IPS-15b (cell line): ENCODE results near the gene RBM6.
A peak's percentile ranks its signal among the peaks of the same experiment; 100 is the strongest.
"Not testable (repeated sequence)": the region's sequence is repeated elsewhere in the genome, so short reads cannot be mapped to it uniquely, and the experiment has no call there.

Experiments used
- H3K27me3 ChIP-seq: one replicate; pipeline ENCODE4 v1.6.1; 2013; ENCODE audit warnings: low read length; ENCODE audit not compliant: control insufficient read depth, insufficient read depth
- H3K36me3 ChIP-seq: one replicate; pipeline ENCODE4 v1.6.1; 2013; ENCODE audit warnings: low read length; ENCODE audit not compliant: control insufficient read depth, insufficient read depth
- H3K4me1 ChIP-seq: one replicate; pipeline ENCODE4 v1.6.1; 2013; ENCODE audit warnings: mild to moderate bottlenecking, low read length; ENCODE audit not compliant: control insufficient read depth, insufficient read depth
- H3K4me3 ChIP-seq: one replicate; pipeline ENCODE4 v1.5.1; 2013; ENCODE audit warnings: low read depth, low read length
- H3K9ac ChIP-seq: one replicate; pipeline ENCODE4 v1.6.1; 2013; ENCODE audit warnings: low read depth, mild to moderate bottlenecking, low read length
- H3K9me3 ChIP-seq: one replicate; pipeline ENCODE4 v1.6.1; 2013; ENCODE audit warnings: mild to moderate bottlenecking, low read length; ENCODE audit not compliant: control insufficient read depth, insufficient read depth

Gene RBM6

DNA sequence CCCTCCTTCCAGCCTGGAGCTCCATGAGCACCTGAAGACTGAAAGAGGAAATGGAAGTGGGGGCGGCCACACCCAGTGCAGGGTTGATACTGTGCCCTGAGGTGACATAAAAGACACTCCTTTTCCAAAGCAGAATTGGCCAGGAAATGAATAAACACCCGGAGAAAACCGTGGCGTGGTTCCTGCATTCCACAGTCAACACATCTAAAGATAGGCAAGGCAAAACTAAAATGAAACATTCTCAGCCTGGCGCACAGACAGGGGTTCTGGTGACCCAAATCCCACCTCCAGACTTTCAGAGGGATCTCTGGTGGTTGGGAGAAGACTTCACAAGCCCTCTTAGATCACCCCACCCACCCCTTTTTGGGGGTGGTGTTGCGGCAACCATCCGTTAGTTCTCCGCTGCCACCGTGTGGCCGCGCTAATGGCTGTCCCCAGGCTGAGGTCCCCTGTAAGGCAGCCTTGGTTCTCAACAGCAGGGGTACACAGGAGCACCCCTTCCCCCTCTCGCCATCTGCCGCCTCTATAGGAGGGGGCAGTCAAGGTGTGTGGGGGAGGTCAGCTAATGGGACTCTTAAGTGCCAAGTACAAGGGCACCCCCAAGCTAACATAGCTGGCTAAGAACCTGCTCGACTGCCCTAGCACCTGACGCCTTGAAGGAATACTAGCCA, 33.7 kb upstream of the RBM6 start:
- peak overlapping the region; percentile 9 for H3K4me3 ChIP-seq
- H3K9me3 ChIP-seq, result no peaks in the 10 kb centered on the region
- peak overlapping the region; percentile 9 for H3K9ac ChIP-seq
- peaks cover 13% of the 10 kb centered on the region for H3K27me3 ChIP-seq
- peaks cover 16% of the 10 kb centered on the region for H3K4me1 ChIP-seq
- H3K36me3 ChIP-seq, result no peaks in the 10 kb centered on the region

DNA sequence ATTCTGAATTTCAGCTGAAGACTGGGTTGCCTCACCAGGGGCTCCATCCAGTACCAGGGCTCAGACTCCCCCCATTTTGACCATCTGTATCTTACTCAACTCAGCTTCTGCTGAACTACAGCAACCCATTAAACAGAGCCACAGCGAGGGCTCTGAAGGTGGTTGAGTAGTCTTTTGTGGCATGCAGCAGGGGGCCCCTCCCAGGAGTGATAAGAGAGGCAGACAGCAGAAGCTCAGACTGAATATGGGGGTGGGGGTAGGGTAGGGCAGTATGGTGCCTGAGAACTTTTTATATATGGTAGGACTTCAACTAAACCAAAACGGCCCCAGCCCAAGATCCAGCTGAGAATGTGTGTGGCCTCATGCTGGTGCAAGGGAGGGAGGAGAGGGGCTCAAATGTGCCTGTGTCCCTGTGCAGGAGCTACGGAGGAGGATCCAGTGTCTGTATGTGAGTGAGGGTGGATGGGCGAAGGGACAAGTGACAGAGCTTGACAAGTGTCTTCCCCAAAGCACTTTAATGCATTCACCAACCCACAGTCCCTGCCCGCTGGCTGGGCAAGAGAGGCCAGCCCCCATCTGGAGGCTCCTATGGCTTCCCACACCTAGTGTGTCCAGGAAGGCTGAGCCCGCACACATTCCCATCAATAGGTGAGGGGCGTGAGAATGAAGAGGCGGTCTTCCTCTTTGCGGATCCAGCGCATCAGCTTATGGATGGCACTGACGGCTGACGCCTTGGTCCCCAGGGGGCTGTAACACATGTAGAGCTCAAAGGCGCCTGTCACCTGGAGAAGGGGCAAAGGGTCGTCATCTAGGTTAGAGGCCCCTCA, 31.4 kb upstream of the RBM6 start:
- Histone ChIP-seq H3K4me1 (peaks cover 17% of the 10 kb centered on the region), H3K9ac (no peak overlapping the region), H3K36me3 (no peaks in the 10 kb centered on the region), H3K27me3 (peaks cover 13% of the 10 kb centered on the region), H3K4me3 (no peak overlapping the region), H3K9me3 (no peaks in the 10 kb centered on the region)

DNA sequence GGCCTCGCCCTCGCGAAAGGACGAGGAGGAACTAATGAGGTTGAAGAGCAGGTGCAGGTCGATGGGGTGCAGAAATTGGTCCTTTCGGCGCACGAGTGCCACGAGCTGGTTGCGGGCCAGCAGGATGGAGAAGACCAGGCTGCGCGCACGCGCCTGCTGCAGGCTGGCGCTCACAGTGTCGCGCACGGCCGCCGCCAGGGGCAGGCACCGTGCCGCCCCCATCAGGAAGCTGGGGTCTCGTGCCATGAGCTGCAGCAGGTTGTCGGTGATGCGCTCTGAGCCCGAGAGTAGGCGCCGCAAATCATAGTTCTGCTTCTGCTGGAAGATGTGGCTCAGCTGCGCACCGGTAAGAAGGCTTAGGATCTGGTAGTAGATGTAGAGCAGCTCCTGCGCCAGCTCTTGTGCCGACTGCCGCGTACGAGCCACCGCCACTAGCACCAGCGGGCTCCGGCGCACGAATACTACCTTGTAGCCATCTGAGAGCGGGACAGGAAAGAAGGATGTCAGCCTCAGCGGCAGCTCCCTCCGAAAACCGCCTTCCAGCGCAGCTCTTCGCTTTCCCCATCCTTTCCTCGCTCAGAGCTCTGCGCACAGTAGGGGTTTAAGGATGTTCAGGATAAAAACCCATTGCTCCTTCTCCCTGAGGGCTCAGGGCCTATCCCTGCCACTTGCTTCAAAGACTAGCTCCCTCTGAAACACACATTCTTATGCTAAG, 29.4 kb upstream of the RBM6 start:
- Histone ChIP-seq H3K9me3 (no peaks in the 10 kb centered on the region), H3K4me3 (peak overlapping the region; percentile 52), H3K4me1 (peaks cover 16% of the 10 kb centered on the region), H3K27me3 (peaks cover 13% of the 10 kb centered on the region), H3K9ac (peak overlapping the region; percentile 54), H3K36me3 (no peaks in the 10 kb centered on the region)

DNA sequence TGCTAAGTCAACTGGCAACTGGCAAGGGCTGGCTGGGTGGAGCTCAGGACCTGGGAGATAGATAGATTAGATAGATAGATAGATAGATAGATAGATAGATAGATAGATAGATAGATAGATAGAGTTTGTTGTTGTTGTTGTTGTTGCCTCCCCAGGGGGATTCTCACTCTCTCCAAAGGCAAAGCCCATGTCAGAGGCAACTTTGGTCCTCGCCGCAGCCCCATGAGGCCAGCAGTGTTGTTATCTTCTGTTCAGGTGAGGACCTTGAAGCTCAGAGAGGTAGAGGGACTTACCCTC, 28.9 kb upstream of the RBM6 start:
- peak overlapping the region; percentile 52 for H3K4me3 ChIP-seq
- no peak overlapping the region for H3K9ac ChIP-seq
- H3K36me3 ChIP-seq, result no peaks in the 10 kb centered on the region

DNA sequence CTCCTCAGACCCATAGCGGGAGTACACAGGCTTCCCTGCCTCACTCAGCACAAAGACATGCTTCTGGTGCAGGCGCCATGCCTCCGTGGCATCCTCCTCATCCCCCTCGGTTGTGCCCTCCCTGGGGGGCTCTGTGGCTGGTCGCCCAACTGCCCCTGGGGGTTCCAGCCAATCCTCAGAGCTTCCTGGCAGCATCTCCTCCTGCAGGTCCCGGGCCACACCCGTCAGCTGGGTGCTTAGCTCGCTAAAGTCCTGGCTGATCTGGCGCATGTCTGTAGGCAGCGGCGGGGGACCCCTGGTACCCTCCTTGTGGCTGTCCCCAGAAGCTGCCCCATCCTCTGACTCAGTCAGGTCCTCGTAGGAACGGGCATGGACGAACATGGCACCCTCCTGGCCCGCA, 28.3 kb upstream of the RBM6 start:
- H3K4me1 ChIP-seq, result peaks cover 12% of the 10 kb centered on the region
- H3K36me3 ChIP-seq, result no peaks in the 10 kb centered on the region
- no peaks in the 10 kb centered on the region for H3K9me3 ChIP-seq
- H3K27me3 ChIP-seq, result peaks cover 13% of the 10 kb centered on the region
- H3K4me3 ChIP-seq, result no peak overlapping the region
- no peak overlapping the region for H3K9ac ChIP-seq

More for the DNA sequence above, 28.9 kb upstream of the RBM6 start:
- H3K4me1 ChIP-seq, result peaks cover 13% of the 10 kb centered on the region
- peaks cover 13% of the 10 kb centered on the region for H3K27me3 ChIP-seq
- H3K9me3 ChIP-seq, result no peaks in the 10 kb centered on the region

DNA sequence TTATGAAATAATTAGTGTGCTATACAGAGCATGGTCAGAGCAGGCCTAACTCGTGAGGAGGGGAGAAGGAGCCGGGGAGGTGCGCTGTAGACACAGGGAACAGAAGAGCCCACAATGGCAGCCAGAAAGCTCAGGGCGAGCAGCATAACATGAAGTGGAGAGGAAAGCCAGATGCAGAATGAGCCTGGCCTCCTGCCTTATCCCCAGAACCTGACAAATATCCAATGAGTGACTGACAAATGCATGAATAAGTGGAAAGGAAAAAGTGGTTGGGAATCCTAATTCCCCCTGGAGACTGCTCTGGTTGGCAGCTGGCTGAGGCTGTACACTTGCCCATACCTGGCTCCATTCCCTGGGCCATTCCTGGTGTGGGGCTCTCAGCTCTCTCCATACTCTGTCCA, 27.1 kb upstream of the RBM6 start:
- no peak overlapping the region for H3K4me3 ChIP-seq
- peaks cover 8% of the 10 kb centered on the region for H3K4me1 ChIP-seq
- H3K27me3 ChIP-seq, result peaks cover 13% of the 10 kb centered on the region
- no peak overlapping the region for H3K9ac ChIP-seq
- no peaks in the 10 kb centered on the region for H3K9me3 ChIP-seq
- H3K36me3 ChIP-seq, result no peaks in the 10 kb centered on the region

DNA sequence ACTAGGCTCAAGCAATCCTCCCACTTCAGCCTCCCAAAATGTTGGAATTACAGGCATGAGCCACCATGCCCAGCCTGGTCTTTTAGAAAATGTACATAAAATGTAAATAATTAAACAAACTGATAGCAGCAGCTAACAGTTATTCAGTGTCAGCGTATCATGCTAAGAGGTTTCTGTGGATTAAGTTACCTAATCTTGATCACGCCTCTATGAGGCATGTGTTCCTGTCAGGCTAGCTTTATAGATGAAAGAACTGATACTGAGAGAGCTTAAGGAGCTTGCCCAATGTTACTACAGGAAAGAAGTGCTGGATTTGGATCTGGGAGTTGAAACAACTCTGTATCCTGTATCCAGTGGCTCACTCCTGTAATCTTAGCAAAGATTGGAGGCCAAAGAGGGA, 25.0 kb upstream of the RBM6 start:
- Histone ChIP-seq H3K9ac (no peak overlapping the region), H3K27me3 (peaks cover 5% of the 10 kb centered on the region), H3K4me1 (peaks cover 6% of the 10 kb centered on the region), H3K9me3 (no peaks in the 10 kb centered on the region), H3K4me3 (no peak overlapping the region), H3K36me3 (no peaks in the 10 kb centered on the region)

DNA sequence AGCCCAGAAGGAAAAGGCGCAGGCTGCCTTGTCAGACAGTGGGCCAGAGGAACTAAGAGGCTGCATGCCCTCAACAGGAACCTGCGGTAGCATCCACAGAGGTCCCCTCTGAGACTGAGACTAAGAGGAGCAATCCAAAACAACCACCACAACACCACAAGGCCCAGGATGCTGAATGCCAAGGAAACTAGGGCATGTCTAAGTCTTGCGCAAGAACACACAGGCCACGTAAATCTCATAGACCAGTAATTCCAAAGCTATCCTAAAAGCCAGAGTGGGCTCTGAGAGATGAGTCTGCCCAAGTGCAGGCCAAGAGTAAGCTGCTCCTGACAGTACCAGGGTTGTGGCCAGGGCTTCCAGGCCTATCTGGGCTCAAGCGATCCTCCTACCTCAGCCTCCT, 23.3 kb upstream of the RBM6 start:
- Histone ChIP-seq H3K4me1 (no peaks in the 10 kb centered on the region), H3K36me3 (no peaks in the 10 kb centered on the region), H3K4me3 (no peak overlapping the region), H3K9me3 (no peaks in the 10 kb centered on the region), H3K9ac (no peak overlapping the region), H3K27me3 (no peaks in the 10 kb centered on the region)

DNA sequence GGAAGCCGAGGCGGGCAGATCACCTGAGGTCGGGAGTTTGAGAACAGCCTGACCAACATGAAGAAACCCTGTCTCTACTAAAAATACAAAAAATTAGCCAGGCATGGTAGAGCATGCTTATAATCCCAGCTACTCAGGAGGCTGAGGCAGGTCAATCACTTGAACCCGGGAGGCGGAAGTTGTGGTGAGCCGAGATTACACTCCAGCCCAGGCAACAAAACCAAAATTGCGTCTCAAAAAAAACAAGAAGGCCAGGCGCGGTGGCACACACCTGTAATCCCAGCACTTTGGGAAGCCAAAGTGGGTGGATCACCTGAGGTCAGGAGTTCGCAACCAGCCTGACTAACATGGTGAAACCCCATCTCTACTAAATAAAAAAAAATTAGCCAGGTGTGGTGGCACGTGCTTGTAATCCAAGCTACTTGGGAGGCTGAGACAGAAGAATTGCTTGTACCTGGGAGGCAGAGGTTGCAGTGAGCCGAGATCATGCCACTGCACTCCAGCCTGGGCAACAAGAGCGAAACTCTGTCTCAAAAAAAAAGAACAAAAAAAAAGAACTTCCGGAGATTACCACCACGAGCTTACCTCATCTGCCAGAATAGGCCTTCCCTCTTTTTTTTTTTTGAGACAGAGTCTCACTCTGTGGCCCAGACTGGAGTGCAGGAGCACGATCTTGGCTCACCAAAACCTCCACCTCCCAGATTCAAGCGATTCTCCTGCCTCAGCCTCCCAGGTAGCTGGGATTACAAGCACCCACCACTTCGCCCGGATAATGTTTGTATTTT, 22.0 kb upstream of the RBM6 start:
- H3K9ac ChIP-seq, H3K4me1 ChIP-seq, H3K27me3 ChIP-seq, H3K4me3 ChIP-seq, H3K9me3 ChIP-seq, H3K36me3 ChIP-seq: not testable (repeated sequence)

DNA sequence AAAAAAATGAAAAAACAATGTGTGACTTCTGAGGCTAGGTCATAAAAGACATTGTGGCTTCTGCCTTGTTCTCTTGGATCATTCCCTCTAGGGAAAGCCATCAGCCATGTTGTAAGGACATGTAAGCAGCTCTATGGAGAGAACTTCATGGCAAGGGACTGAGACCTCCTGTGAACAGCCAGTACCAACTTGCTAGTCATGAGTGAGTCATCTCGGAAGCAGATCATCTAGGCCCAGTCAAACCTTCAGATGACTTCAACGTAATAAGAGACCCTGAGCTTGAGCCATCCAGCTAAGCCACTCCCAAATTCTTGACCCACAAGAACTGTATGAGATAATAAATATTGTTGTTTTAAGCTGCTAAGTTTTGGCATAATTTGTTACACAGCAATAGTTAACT, 15.3 kb upstream of the RBM6 start:
- no peak overlapping the region for H3K4me3 ChIP-seq
- no peaks in the 10 kb centered on the region for H3K36me3 ChIP-seq
- no peaks in the 10 kb centered on the region for H3K4me1 ChIP-seq
- no peak overlapping the region for H3K9ac ChIP-seq
- no peaks in the 10 kb centered on the region for H3K9me3 ChIP-seq
- H3K27me3 ChIP-seq, result no peaks in the 10 kb centered on the region

DNA sequence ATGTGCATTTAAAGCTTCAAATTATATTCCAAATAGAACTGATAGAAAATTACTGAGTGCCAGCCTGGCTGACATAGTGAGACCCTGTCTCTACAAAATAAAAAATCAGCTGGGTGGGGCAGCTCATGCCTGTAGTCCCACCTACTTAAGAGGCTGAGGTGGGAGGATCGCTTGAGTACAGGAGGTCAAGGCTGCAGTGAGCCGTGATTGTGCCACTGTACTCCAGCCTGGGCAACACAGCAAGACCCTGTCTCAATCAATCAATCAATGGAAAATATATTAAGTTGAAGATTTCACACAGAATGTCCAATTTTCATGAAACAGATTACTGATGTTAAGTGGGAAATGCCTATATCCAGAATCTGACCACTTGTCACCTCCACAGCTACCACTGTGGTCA, 14.5 kb upstream of the RBM6 start:
- Histone ChIP-seq H3K27me3 (no peaks in the 10 kb centered on the region), H3K9ac (no peak overlapping the region), H3K36me3 (no peaks in the 10 kb centered on the region), H3K4me3 (no peak overlapping the region), H3K9me3 (no peaks in the 10 kb centered on the region), H3K4me1 (peaks cover 3% of the 10 kb centered on the region)
